Stomach (tissue), 9 donors: ENCODE measurements around the gene ADARB2. TPM values are rescaled to one million over a fixed set of nuclear protein-coding genes. Genes with fewer than 3 reads are reported as not detected.
A peak's percentile ranks its signal among the peaks of the same experiment; 100 is the strongest.

Experiments used
- DNase-seq, 2 donors: peaks; one replicate each; pipeline versions ENCODE4 v3.0.0 to v3.0.0-alpha.2; 2013 to 2019
- H3K27ac ChIP-seq, 5 donors: fragments of 200-600 bp in 4 of 5; sonication (generic) in 4 of 5; one replicate each; pipeline ENCODE4 v1.5.1; 2013 to 2019; ENCODE audit warnings: mild to moderate bottlenecking in 1 of 5, moderate library complexity in 1 of 5
- H3K27me3 ChIP-seq, 3 donors: fragments of 200-600 bp; sonication (generic); one replicate each; pipeline ENCODE4 v1.5.1; 2017 to 2019; ENCODE audit warnings: mixed run types in 1 of 3
- H3K36me3 ChIP-seq, 4 donors: fragments of 200-600 bp; sonication (generic); 1 replicate in 3 of 4; 2 replicates in 1 of 4; pipeline ENCODE4 v1.5.1; 2016 to 2019
- H3K4me1 ChIP-seq, 4 donors: fragments of 200-600 bp; sonication (generic); one replicate each; pipeline ENCODE4 v1.5.1; 2016 to 2019
- H3K4me3 ChIP-seq, 4 donors: fragments of 200-600 bp; sonication (generic) in 3 of 4; one replicate each; pipeline ENCODE4 v1.5.1; 2016 to 2019; ENCODE audit warnings: mild to moderate bottlenecking in 1 of 4
- H3K9me3 ChIP-seq, 4 donors: fragments of 200-600 bp; sonication (generic); one replicate each; pipeline ENCODE4 v1.5.1; 2016 to 2019
- EP300 ChIP-seq: sonication (generic); formaldehyde crosslinking; IDR thresholded peaks from one replicate; pipeline ENCODE4 v1.6.1; 2017; ENCODE audit warnings: antibody characterized with exemption
- POLR2A ChIP-seq, 4 donors: fragments of 450-650 bp; IDR thresholded peaks; one replicate each; pipeline ENCODE4 v1.6.1; 2016; ENCODE audit warnings: antibody characterized with exemption in 4 of 4, control low read depth in 2 of 4, mild to moderate bottlenecking in 1 of 4, moderate library complexity in 1 of 4
- POLR2AphosphoS5 ChIP-seq, 3 donors: sonication (generic); formaldehyde crosslinking; IDR thresholded peaks; one replicate each; pipeline ENCODE4 v1.6.1; 2016; ENCODE audit warnings: antibody characterized with exemption in 3 of 3
- WGBS, 5 donors: extraction: QIAGEN DNeasy Blood & Tissue Kit in 3 of 5; methylation state at CpG; one replicate each; pipeline versions ENCODE4 v1.1.5 to v1.1.7; 2013 to 2018; 5-methylcytosine and 5-hydroxymethylcytosine counted together
- intact Hi-C: fragments of 100-400 bp; cut with DNase I; formaldehyde crosslinking; loops from one replicate; pipeline ENCODE4 v1.15.1; 2023; ENCODE audit warnings: low total_unique reads
- polyA plus RNA-seq, 3 donors: library from polyadenylated mRNA; stranded (reverse); fragments of 200-250 nt; gene quantifications; one replicate each; pipeline ENCODE4 v1.2.3, GENCODE V29; 2013
- total RNA-seq, 5 donors: library from RNA; depleted of rRNA; stranded (reverse); fragments of >200 nt; gene quantifications; one replicate each; pipeline versions ENCODE4 v1.1.0 to v1.2.3, GENCODE V29; 2014 to 2016
- TF ChIP-seq, protein P1 (sequence below), 7 experiments: fragments of 450-650 bp in 4 of 7; fragments of 200-600 bp in 3 of 7; sonication (generic) in 3 of 7; IDR thresholded peaks; one replicate each; pipeline ENCODE4 v1.5.1; 2016 to 2019; ENCODE audit warnings: antibody characterized with exemption in 7 of 7, control low read depth in 2 of 7, mild to moderate bottlenecking in 1 of 7
- donor health status: healthy with polysubstance abuse.
- donor health status: Bipolar disorder and iron deficiency.
- donor health status: healthy.

Gene ADARB2
- total and polyA plus RNA-seq, 8 donors, result 0.55 to 4.1 (median 1.4) TPM; not detected in 1

DNA sequence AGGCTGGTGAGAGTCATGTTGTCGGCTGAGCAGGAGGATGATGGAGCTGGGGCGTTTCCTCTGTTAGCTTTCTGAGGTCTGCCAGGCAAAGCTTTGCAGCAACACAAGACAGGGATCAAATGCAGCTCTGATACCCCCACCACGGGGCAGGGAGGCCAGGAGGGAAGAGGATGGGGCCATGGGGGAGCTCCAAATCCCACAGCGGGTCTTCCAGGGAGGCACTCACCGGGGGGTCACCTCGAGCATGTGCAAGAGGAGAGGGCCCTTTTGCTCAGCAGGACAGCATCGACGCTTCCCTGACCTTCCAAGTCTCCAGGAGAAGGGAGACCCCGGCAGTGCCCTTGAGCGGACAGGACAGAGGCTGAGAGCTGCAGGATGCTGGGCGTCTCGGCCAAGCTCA, 553.6 kb downstream of the ADARB2 start:
- no peak for DNase-seq
- H3K27ac ChIP-seq, result no peak overlapping the region
- peaks cover 0 to 16% (median 0%) of the 10 kb centered on the region in 4 donors for H3K4me1 ChIP-seq
- H3K36me3 ChIP-seq, result no peaks in the 10 kb centered on the region
- 70 to 80% (median 74%) methylated on average over 11 to 12 of the region's 12 CpGs for WGBS, 5 donors
- no peak overlapping the region for H3K4me3 ChIP-seq
- no peak for TF ChIP-seq EP300
- TF ChIP-seq, protein P1, sequence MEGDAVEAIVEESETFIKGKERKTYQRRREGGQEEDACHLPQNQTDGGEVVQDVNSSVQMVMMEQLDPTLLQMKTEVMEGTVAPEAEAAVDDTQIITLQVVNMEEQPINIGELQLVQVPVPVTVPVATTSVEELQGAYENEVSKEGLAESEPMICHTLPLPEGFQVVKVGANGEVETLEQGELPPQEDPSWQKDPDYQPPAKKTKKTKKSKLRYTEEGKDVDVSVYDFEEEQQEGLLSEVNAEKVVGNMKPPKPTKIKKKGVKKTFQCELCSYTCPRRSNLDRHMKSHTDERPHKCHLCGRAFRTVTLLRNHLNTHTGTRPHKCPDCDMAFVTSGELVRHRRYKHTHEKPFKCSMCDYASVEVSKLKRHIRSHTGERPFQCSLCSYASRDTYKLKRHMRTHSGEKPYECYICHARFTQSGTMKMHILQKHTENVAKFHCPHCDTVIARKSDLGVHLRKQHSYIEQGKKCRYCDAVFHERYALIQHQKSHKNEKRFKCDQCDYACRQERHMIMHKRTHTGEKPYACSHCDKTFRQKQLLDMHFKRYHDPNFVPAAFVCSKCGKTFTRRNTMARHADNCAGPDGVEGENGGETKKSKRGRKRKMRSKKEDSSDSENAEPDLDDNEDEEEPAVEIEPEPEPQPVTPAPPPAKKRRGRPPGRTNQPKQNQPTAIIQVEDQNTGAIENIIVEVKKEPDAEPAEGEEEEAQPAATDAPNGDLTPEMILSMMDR (IDR thresholded peaks at IDR 0.05), result no peak
- TF ChIP-seq POLR2AphosphoS5 (IDR thresholded peaks at IDR 0.05), result no peak
- no peak for TF ChIP-seq POLR2A (IDR thresholded peaks at IDR 0.05)
- H3K27me3 ChIP-seq, result peaks cover 0 to 16% (median 0%) of the 10 kb centered on the region in 3 donors
- no peaks in the 10 kb centered on the region for H3K9me3 ChIP-seq
- intact Hi-C loops, result no loop called here

DNA sequence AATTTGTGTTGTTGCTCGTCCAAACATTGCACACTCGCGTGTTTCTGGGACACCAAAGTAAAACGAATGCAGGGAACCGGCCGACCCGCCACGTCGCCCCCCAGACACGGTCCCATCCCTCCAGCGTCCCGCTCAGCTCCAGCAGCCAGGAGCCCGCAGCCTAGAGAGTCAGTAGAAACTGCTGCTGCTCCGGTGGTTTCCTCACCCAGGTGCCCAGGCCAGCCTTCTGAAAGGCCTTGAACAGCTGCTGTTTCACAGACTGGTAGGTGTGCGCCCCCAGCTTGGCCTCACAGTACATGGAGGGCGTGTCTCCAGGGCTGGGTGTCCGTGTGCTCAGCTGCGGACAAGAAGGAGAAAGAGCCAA, 554.3 kb downstream of the ADARB2 start:
- Histone ChIP-seq H3K36me3 (no peaks in the 10 kb centered on the region), H3K27me3 (peaks cover 0 to 16% (median 0%) of the 10 kb centered on the region in 3 donors), H3K9me3 (no peaks in the 10 kb centered on the region), H3K4me1 (peaks cover 0 to 13% (median 0%) of the 10 kb centered on the region in 4 donors), H3K4me3 (no peak overlapping the region), H3K27ac (no peak overlapping the region)
- peak in 1 of 2 donors; percentile 70 for DNase-seq
- TF ChIP-seq, protein P1 (IDR thresholded peaks at IDR 0.05), result no peak
- TF ChIP-seq POLR2A (IDR thresholded peaks at IDR 0.05), result no peak
- TF ChIP-seq EP300, result no peak
- no peak for TF ChIP-seq POLR2AphosphoS5 (IDR thresholded peaks at IDR 0.05)
- WGBS, 5 donors, result 80 to 86% (median 84%) methylated on average over 17 to 18 of the region's 18 CpGs
- intact Hi-C loops, result no loop called here

DNA sequence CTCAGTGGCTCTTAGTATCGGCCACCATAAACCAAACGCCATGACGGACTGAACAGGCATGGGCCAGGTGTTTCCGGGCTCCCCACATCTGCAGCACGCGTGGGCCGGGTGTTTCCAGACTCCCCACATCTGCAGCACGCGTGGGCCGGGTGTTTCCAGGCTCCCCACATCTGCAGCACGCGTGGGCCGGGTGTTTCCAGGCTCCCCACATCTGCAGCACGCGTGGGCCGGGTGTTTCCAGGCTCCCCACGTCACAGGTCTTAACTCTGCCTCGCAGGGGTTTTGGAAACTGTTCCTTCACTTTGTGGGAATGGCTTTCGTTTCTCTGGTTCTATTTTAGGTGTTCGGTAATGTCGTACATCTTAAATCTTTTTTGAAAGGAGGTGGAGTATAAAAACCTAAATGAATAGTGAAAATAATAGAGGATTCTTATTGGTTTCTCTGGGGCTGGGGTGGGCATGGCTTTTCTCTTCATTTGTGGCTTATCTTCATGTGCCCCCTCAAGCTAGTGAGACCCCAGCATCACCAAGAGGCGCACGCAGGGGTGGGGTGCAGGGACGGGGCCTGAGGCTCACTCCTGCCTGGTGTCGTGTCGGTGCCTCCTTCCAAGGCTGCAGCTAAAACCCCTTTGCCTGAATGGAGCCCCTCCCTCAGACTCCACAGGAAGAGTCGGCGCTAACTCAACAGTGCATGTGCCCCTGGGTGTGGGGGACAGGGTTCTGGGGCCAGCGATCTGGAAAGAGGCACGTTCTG, 554.9 kb downstream of the ADARB2 start:
- intact Hi-C loops, result no loop called here
- TF ChIP-seq POLR2AphosphoS5 (IDR thresholded peaks at IDR 0.05) (no peak), POLR2A (IDR thresholded peaks at IDR 0.05) (no peak), EP300 (no peak)
- TF ChIP-seq, protein P1 (IDR thresholded peaks at IDR 0.05), result no peak
- Histone ChIP-seq H3K4me1 (peaks cover 0 to 8% (median 0%) of the 10 kb centered on the region in 4 donors), H3K36me3 (no peaks in the 10 kb centered on the region), H3K27ac (no peak overlapping the region), H3K27me3 (peaks cover 0 to 16% (median 0%) of the 10 kb centered on the region in 3 donors), H3K4me3 (no peak overlapping the region), H3K9me3 (no peaks in the 10 kb centered on the region)
- 84 to 89% (median 87%) methylated on average over 30 of the region's 30 CpGs for WGBS, 5 donors
- DNase-seq, result no peak

DNA sequence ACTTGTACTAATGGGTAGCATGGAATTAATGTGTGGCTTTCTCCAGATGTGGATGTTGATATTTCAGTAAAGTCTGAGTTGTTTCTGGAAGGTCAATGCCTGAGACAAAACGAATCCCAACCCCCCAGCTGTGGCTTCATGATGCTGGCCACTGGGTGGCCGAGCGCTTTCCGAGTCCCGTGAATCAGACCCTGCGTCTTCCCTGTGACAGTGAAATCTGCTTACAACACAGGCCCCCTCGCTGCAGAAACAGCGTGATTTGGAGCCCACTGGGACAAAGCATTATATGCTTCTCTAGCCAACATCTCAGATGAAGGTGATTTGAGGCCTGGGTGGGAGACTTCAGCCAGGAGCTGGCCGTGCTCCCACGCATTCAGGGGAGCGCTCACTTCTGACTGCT, 556.5 kb downstream of the ADARB2 start:
- WGBS, 5 donors, result 69 to 82% (median 80%) methylated on average over 6 to 11 of the region's 11 CpGs
- Histone ChIP-seq H3K27ac (no peak overlapping the region), H3K36me3 (no peaks in the 10 kb centered on the region), H3K4me3 (no peak overlapping the region), H3K9me3 (no peaks in the 10 kb centered on the region), H3K27me3 (peaks cover 0 to 16% (median 0%) of the 10 kb centered on the region in 3 donors), H3K4me1 (peaks cover 0 to 5% (median 0%) of the 10 kb centered on the region in 4 donors)
- DNase-seq, result no peak
- TF ChIP-seq, protein P1 (IDR thresholded peaks at IDR 0.05), result no peak
- TF ChIP-seq POLR2AphosphoS5 (IDR thresholded peaks at IDR 0.05), result no peak
- no peak for TF ChIP-seq EP300
- no peak for TF ChIP-seq POLR2A (IDR thresholded peaks at IDR 0.05)
- intact Hi-C loops, result no loop called here
